Activated CD8-positive, alpha-beta memory T cell treated with anti-CD3 and anti-CD28 coated beads for 48 hours (primary cell): ENCODE data around the gene GFPT2.

Experiments
- DNase-seq, 3 experiments: peaks; one replicate each; pipeline ENCODE4 v3.0.0-alpha.2; 2020; ENCODE audit warnings: low read depth in 2 of 3, low spot score in 2 of 3

GFPT2 gene

GRCh38 chr5:180334751-180335613 lies 18.2 kb downstream of the GFPT2 start:
- DNase-seq = no peak

- no peak for DNase-seq
Observed at GRCh38 chr5:180334176-180334575, 19.0 kb downstream of the GFPT2 start.

- no peak for DNase-seq
Observed at GRCh38 chr5:180333661-180334060, 19.5 kb downstream of the GFPT2 start.

- DNase-seq = no peak
Observed at GRCh38 chr5:180332861-180333260, 20.3 kb downstream of the GFPT2 start.

- no peak for DNase-seq
Observed at GRCh38 chr5:180332051-180332517, 21.1 kb downstream of the GFPT2 start.

GRCh38 chr5:180331647-180331950 lies 21.5 kb downstream of the GFPT2 start:
- no peak for DNase-seq

GRCh38 chr5:180330810-180331646 lies 22.1 kb downstream of the GFPT2 start:
- DNase-seq = no peak

GRCh38 chr5:180330270-180330648 lies 22.9 kb downstream of the GFPT2 start:
- DNase-seq = no peak

- no peak for DNase-seq
Observed at GRCh38 chr5:180329606-180330269, 23.4 kb downstream of the GFPT2 start.

GRCh38 chr5:180329138-180329435 lies 24.0 kb downstream of the GFPT2 start:
- no peak for DNase-seq

GRCh38 chr5:180328296-180329137 lies 24.6 kb downstream of the GFPT2 start:
- peak; percentile 52 to 77 (median 73) for DNase-seq

GRCh38 chr5:180326989-180327565 lies 26.1 kb downstream of the GFPT2 start:
- DNase-seq = no peak

- no peak for DNase-seq
Observed at GRCh38 chr5:180324601-180324950, 28.6 kb downstream of the GFPT2 start.

- DNase-seq = no peak
Observed at GRCh38 chr5:180323941-180324600, 29.1 kb downstream of the GFPT2 start.

- no peak for DNase-seq
Observed at GRCh38 chr5:180323160-180323559, 30.0 kb downstream of the GFPT2 start.

GRCh38 chr5:180318456-180319089 lies 34.6 kb downstream of the GFPT2 start:
- DNase-seq = no peak

GRCh38 chr5:180316586-180316985 lies 36.5 kb downstream of the GFPT2 start:
- no peak for DNase-seq

GRCh38 chr5:180315762-180316212 lies 37.3 kb downstream of the GFPT2 start:
- DNase-seq = peak in 2 of 3 experiments; percentile 43 to 74

- peak in 1 of 3 experiments; percentile 36 for DNase-seq
Observed at GRCh38 chr5:180313677-180314505, 39.2 kb downstream of the GFPT2 start.
